Muscle layer of colon (tissue), 2 donors: ENCODE data around the gene FASN.
A peak's percentile ranks its signal among the peaks of the same experiment; 100 is the strongest.

ENCODE experiments used
- H3K27ac ChIP-seq: one replicate; pipeline ENCODE4 v1.7.0; 2013; ENCODE audit warnings: low read depth, mild to moderate bottlenecking, low read length, moderate library complexity
- H3K27me3 ChIP-seq, 2 donors: one replicate each; pipeline ENCODE4 v1.7.0; 2013; ENCODE audit warnings: low read length in 2 of 2, mild to moderate bottlenecking in 2 of 2; ENCODE audit not compliant: insufficient read depth in 2 of 2, control insufficient read depth in 1 of 2
- H3K36me3 ChIP-seq: one replicate; pipeline ENCODE4 v1.7.0; 2013; ENCODE audit warnings: mild to moderate bottlenecking, low read length; ENCODE audit not compliant: insufficient read depth
- H3K4me1 ChIP-seq: one replicate; pipeline ENCODE4 v1.7.0; 2013; ENCODE audit warnings: mild to moderate bottlenecking, low read length; ENCODE audit not compliant: insufficient read depth
- H3K4me3 ChIP-seq, 2 donors: one replicate each; pipeline ENCODE4 v1.7.0; 2013; ENCODE audit warnings: low read length in 2 of 2, low read depth in 1 of 2, mild to moderate bottlenecking in 1 of 2, moderate library complexity in 1 of 2
- H3K9ac ChIP-seq: one replicate; pipeline ENCODE4 v1.7.0; 2013; ENCODE audit warnings: low read length
- H3K9me3 ChIP-seq: one replicate; pipeline ENCODE4 v1.7.0; 2013; ENCODE audit warnings: mild to moderate bottlenecking, low read length
- donor health status: abdominal sarcoma.
- donor health status: Adenocarcinoma of cecum.

FASN gene

GRCh38 chr17:82036634-82037091 is 61.4 kb downstream of the FASN start:
- Histone ChIP-seq H3K9me3 (no peaks in the 10 kb centered on the region), H3K9ac (peak overlapping the region; percentile 60), H3K4me1 (peaks cover 17% of the 10 kb centered on the region), H3K27ac (peak overlapping the region; percentile 78), H3K27me3 (peaks cover 13 to 19% of the 10 kb centered on the region in 2 donors), H3K36me3 (no peaks in the 10 kb centered on the region), H3K4me3 (peak overlapping the region; percentile 69 to 73)

DNA sequence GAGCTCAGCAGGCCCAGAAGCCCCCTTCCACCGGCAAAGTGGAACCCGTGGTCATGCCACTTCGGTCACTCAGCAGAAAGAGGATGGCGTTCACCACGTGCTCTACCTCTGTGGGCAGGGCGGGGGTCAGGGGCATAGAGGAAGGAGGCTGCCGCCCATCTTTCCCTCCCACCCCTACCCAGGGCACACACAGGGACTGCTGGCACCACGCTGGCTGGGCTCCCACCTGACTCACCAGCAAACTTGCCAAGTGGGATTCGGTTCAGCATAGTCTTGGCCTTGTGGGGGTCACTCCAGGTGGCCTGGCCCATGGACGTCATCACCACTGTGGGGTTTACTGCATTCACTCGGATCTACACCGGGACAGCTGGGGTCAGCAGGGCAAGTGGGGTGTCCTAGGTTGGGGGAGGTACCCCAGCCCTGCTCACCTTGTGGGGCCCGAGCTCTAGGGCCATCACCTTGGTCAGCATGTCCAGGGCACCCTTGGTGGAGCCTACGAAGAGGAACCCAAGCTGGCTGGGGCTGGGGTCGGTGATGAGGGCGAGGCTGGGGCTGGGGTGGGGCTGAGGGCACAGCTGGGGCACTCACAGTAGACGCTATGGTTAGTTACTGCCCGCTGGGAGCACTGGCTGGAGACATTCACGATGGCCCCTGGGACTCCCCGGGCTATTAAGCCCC is 61.9 kb downstream of the FASN start:
- Histone ChIP-seq H3K27ac (no peak overlapping the region), H3K4me3 (peak overlapping the region in 1 of 2 donors; percentile 73), H3K9ac (peak overlapping the region; percentile 60)

GRCh38 chr17:82035488-82035887 is 62.5 kb downstream of the FASN start:
- Histone ChIP-seq H3K36me3 (no peaks in the 10 kb centered on the region), H3K9me3 (no peaks in the 10 kb centered on the region), H3K27ac (no peak overlapping the region), H3K4me1 (peaks cover 17% of the 10 kb centered on the region), H3K9ac (no peak overlapping the region), H3K4me3 (no peak overlapping the region), H3K27me3 (peaks cover 13 to 25% of the 10 kb centered on the region in 2 donors)

More for the DNA sequence above, 61.9 kb downstream of the FASN start:
- Histone ChIP-seq H3K4me1 (peaks cover 17% of the 10 kb centered on the region), H3K27me3 (peaks cover 13 to 20% of the 10 kb centered on the region in 2 donors), H3K36me3 (no peaks in the 10 kb centered on the region), H3K9me3 (no peaks in the 10 kb centered on the region)

GRCh38 chr17:82034371-82035011 is 63.5 kb downstream of the FASN start:
- no peaks in the 10 kb centered on the region for H3K36me3 ChIP-seq
- peaks cover 13 to 25% of the 10 kb centered on the region in 2 donors for H3K27me3 ChIP-seq
- H3K27ac ChIP-seq = no peak overlapping the region
- no peak overlapping the region for H3K9ac ChIP-seq
- peaks cover 22% of the 10 kb centered on the region for H3K4me1 ChIP-seq
- H3K4me3 ChIP-seq = no peak overlapping the region
- no peaks in the 10 kb centered on the region for H3K9me3 ChIP-seq

DNA sequence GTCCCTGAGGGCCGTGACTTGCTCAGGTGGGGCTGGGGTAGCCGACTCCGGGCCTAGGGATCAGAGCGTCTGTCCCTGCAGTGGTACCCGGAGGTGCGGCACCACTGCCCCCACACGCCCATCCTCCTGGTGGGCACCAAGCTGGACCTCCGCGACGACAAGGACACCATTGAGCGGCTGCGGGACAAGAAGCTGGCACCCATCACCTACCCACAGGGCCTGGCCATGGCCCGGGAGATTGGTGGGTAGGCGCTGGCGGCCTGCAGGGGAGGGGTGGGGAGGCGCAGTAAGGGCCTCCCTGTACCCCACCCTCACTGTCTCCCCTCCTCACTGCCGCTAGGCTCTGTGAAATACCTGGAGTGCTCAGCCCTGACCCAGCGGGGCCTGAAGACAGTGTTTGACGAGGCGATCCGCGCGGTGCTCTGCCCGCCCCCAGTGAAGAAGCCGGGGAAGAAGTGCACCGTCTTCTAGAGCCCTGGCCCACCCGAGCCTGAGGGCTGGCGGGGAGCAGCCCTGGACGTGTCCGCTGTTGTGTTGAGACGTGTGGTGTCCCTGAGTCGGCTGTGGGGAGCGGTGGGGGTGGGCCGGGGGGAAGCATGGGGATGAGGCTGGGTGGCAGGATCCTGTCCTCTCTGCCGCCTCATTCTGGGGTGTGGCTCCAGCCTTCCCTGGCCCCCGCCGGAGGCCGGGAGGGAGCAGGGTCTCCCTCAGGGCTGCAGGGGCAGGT is 64.5 kb downstream of the FASN start:
- Histone ChIP-seq H3K27ac (no peak overlapping the region), H3K9me3 (no peaks in the 10 kb centered on the region), H3K27me3 (peaks cover 13 to 25% of the 10 kb centered on the region in 2 donors), H3K4me1 (peaks cover 22% of the 10 kb centered on the region), H3K36me3 (no peaks in the 10 kb centered on the region), H3K4me3 (no peak overlapping the region), H3K9ac (no peak overlapping the region)

GRCh38 chr17:82031885-82032627 is 66.0 kb downstream of the FASN start:
- Histone ChIP-seq H3K27me3 (peaks cover 13 to 25% of the 10 kb centered on the region in 2 donors), H3K36me3 (no peaks in the 10 kb centered on the region), H3K9me3 (no peaks in the 10 kb centered on the region), H3K4me3 (no peak overlapping the region), H3K4me1 (peaks cover 18% of the 10 kb centered on the region), H3K27ac (no peak overlapping the region), H3K9ac (no peak overlapping the region)

- H3K27me3 ChIP-seq = peaks cover 13 to 25% of the 10 kb centered on the region in 2 donors
- H3K4me3 ChIP-seq = peak within 1 kb of the TSS; percentile 27 to 32
- H3K27ac ChIP-seq = no peak within 1 kb of the TSS
- no peak within 1 kb of the TSS for H3K9ac ChIP-seq
- no peaks in the 10 kb centered on the region for H3K9me3 ChIP-seq
- H3K4me1 ChIP-seq = peaks cover 13% of the 10 kb centered on the region
- no peaks in the 10 kb centered on the region for H3K36me3 ChIP-seq
These were observed 66.6 kb downstream of the FASN start, which contains the start of gene RAC3 for GRCh38 chr17:82031303-82031884. TSS of gene RAC3 (plus strand) at chr17:82031678. CDS start at chr17:82031762, 84 bp downstream.

- Histone ChIP-seq H3K27me3 (peaks cover 13 to 25% of the 10 kb centered on the region in 2 donors), H3K27ac (no peak overlapping the region), H3K4me3 (peak overlapping the region; percentile 27 to 32), H3K9me3 (no peaks in the 10 kb centered on the region), H3K9ac (no peak overlapping the region), H3K36me3 (no peaks in the 10 kb centered on the region), H3K4me1 (peaks cover 6% of the 10 kb centered on the region)
These were observed 67.3 kb downstream of the FASN start for GRCh38 chr17:82030470-82031302.

- peaks cover 13 to 25% of the 10 kb centered on the region in 2 donors for H3K27me3 ChIP-seq
- no peak overlapping the region for H3K4me3 ChIP-seq
- no peaks in the 10 kb centered on the region for H3K36me3 ChIP-seq
- peaks cover 5% of the 10 kb centered on the region for H3K4me1 ChIP-seq
- no peak overlapping the region for H3K27ac ChIP-seq
- H3K9ac ChIP-seq = no peak overlapping the region
- no peaks in the 10 kb centered on the region for H3K9me3 ChIP-seq
These were observed 68.0 kb downstream of the FASN start for GRCh38 chr17:82029990-82030469.

GRCh38 chr17:82029391-82029790 is 68.6 kb downstream of the FASN start:
- H3K36me3 ChIP-seq = no peaks in the 10 kb centered on the region
- H3K9ac ChIP-seq = no peak overlapping the region
- H3K27me3 ChIP-seq = peaks cover 13 to 25% of the 10 kb centered on the region in 2 donors
- H3K9me3 ChIP-seq = no peaks in the 10 kb centered on the region
- no peak overlapping the region for H3K4me3 ChIP-seq
- no peak overlapping the region for H3K27ac ChIP-seq
- peaks cover 5% of the 10 kb centered on the region for H3K4me1 ChIP-seq
